ENCODE results near the gene SEMA6B.

DNA sequence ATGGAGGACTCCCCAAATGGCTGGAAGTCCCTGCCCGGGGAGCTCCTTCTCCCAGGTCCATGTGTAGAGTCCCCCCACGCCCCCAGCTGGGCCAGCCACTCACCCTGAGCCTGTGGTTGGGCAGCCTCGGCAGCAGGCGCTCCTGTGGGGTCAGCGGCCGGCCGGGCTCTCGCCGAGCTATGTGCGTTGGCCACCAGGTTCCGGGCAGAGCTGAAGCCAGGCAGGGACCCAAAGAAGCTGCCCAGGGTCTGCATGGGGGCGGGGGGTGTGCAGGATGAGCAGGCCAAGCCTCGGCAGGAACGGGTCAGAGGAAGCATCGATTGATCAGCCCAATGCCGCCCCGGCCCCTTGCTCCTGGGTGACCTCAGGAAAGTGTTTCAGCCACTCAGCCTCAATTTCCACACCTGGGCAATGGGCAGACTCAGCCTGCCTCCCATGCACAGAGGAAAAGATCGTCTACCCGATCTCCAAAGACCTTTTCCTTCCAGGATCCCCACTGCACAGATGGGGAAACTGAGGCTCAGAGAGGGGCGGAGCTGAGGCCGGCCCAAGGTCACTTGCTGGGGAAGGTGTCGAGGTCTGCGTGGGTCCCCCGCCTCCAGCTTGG, 41.9 kb downstream of the SEMA6B start:
- TF ChIP-seq, protein P1, sequence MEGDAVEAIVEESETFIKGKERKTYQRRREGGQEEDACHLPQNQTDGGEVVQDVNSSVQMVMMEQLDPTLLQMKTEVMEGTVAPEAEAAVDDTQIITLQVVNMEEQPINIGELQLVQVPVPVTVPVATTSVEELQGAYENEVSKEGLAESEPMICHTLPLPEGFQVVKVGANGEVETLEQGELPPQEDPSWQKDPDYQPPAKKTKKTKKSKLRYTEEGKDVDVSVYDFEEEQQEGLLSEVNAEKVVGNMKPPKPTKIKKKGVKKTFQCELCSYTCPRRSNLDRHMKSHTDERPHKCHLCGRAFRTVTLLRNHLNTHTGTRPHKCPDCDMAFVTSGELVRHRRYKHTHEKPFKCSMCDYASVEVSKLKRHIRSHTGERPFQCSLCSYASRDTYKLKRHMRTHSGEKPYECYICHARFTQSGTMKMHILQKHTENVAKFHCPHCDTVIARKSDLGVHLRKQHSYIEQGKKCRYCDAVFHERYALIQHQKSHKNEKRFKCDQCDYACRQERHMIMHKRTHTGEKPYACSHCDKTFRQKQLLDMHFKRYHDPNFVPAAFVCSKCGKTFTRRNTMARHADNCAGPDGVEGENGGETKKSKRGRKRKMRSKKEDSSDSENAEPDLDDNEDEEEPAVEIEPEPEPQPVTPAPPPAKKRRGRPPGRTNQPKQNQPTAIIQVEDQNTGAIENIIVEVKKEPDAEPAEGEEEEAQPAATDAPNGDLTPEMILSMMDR (IDR thresholded peaks at IDR 0.05; ENCODE audit: control extremely low read depth in 1 of 3, insufficient read depth in 1 of 3, low read depth in 1 of 3, low read length in 3 of 3), result no peak
- TF ChIP-seq EZH2 (IDR thresholded peaks at IDR 0.05; ENCODE audit: low read depth, low read length, severe bottlenecking) (no peak), SP1 (IDR thresholded peaks at IDR 0.05; ENCODE audit: low read depth, low read length) (no peak), RNF2 (IDR thresholded peaks at IDR 0.05; ENCODE audit: borderline replicate concordance, low read depth, low read length, missing control alignments, poor library complexity, severe bottlenecking) (no peak), CEBPB (IDR thresholded peaks at IDR 0.05; ENCODE audit: low read depth, low read length) (no peak), EGR1 (IDR thresholded peaks at IDR 0.05; ENCODE audit: borderline replicate concordance, low read depth, low read length) (no peak)

Measured in H1 (cell line).